Measurements from ENCODE around the gene MEX3D. TPM values are rescaled to one million over a fixed set of nuclear protein-coding genes. Genes with fewer than 3 reads are reported as not detected.

The MEX3D gene
- total RNA-seq, 1 donor from 2014 or later = 25.3 TPM

GRCh38 chr19:1577929-1578618 is 9.9 kb upstream of the MEX3D start:
- Histone ChIP-seq H3K4me1 (no peaks in the 10 kb centered on the region), H3K27me3 (no peaks in the 10 kb centered on the region), H3K36me3 (peaks cover 58% of the 10 kb centered on the region), H3K27ac (no peak overlapping the region), H3K9me3 (no peaks in the 10 kb centered on the region), H3K4me3 (no peak overlapping the region)
- DNase-seq = no peak
- no peak for ATAC-seq
- intact Hi-C loops (cut with DNase I) = no loop called here
- no peak for TF ChIP-seq CTCF (IDR thresholded peaks at IDR 0.05)

DNA sequence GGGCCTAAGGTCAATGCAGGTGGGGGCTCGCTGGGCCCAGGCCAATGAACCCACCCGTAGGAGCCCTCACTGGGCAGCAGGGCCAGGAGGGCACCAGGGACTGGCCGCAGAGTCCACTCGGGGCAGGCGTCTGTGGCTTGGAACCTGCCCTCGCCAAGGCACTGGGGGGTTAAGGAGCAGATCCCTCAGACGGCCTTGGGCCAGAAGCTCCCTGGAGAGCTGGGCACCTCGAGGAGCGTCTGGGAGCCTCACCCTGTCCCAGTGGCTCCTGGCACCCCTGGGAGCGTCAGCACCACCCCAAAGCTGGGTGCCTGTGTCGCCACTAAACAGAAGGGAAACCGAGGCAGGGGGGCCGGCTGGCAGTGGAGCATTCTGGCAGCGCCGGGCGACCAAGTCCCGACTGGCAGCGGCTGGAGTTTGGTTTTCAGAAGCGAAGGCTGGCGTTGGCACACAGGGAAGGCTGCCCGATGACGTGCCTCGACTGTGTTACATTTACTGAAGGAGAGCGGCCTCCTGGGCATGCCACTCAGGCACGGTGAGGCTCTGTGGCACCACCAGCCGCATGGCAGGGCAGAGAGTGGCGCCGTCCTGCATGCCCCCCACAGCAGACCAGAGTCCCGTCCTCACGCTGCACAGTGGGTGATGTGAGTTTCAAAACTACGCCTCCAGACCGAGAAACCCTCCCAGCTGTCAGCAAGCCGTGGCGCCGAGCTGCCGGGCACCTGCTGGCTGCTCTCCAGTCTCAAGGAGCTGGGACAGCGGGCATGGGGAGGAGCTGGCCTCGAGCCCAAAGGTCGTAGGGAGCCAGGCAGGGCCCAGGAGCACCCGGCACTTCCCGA is 9.2 kb upstream of the MEX3D start:
- DNase-seq (no peak), ATAC-seq (peak; percentile 29)
- Histone ChIP-seq H3K27me3 (no peaks in the 10 kb centered on the region), H3K36me3 (peaks cover 50% of the 10 kb centered on the region), H3K4me3 (no peak overlapping the region), H3K4me1 (no peaks in the 10 kb centered on the region), H3K9me3 (no peaks in the 10 kb centered on the region), H3K27ac (no peak overlapping the region)
- intact Hi-C loops (cut with DNase I) = no loop called here
- no peak for TF ChIP-seq CTCF (IDR thresholded peaks at IDR 0.05)

DNA sequence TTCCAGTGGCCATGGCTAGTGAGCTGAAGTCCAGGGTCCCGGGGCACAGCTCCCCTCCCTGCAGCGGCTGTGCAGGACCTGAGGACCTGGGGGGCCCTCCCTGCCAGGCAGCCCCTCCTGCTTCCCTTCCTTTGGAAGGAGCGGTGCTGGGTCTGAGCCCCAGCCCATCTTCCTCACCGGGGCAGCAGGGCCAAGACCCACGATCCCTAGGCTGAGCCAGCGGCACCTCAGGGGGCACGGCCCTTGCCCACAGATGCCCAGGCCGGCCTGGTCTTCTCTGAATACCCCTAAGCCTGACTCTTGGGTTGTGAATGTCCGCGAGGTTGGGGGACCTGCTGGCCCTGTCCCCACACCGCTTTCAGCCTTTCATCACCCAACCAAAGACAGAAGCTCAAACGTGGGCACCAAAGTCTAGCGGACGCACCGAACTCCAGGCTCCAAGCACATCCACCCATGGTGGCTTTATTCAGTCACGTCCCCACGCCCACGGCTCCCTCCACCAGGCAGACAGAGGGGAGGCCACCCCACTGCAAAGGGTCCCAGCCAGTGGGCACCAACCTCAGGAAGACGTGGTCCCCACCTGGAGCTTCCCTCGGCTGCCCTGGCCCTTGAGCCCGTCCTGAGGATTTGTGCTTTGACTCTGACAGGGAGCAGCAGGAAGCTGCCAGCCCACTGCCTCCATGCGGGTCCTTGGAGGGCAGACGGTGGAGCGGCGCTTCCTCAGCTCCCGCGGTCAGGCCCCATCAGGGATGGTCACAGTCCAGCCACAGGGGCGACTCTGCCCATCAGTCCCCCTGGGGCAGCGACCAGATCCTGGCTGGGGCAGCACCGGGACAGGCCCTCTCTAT is 8.3 kb upstream of the MEX3D start:
- Histone ChIP-seq H3K27ac (no peak overlapping the region), H3K36me3 (peaks cover 42% of the 10 kb centered on the region), H3K4me3 (no peak overlapping the region), H3K4me1 (no peaks in the 10 kb centered on the region), H3K9me3 (no peaks in the 10 kb centered on the region), H3K27me3 (no peaks in the 10 kb centered on the region)
- DNase-seq = no peak
- intact Hi-C loops (cut with DNase I) = no loop called here
- no peak for TF ChIP-seq CTCF (IDR thresholded peaks at IDR 0.05)
- no peak for ATAC-seq

DNA sequence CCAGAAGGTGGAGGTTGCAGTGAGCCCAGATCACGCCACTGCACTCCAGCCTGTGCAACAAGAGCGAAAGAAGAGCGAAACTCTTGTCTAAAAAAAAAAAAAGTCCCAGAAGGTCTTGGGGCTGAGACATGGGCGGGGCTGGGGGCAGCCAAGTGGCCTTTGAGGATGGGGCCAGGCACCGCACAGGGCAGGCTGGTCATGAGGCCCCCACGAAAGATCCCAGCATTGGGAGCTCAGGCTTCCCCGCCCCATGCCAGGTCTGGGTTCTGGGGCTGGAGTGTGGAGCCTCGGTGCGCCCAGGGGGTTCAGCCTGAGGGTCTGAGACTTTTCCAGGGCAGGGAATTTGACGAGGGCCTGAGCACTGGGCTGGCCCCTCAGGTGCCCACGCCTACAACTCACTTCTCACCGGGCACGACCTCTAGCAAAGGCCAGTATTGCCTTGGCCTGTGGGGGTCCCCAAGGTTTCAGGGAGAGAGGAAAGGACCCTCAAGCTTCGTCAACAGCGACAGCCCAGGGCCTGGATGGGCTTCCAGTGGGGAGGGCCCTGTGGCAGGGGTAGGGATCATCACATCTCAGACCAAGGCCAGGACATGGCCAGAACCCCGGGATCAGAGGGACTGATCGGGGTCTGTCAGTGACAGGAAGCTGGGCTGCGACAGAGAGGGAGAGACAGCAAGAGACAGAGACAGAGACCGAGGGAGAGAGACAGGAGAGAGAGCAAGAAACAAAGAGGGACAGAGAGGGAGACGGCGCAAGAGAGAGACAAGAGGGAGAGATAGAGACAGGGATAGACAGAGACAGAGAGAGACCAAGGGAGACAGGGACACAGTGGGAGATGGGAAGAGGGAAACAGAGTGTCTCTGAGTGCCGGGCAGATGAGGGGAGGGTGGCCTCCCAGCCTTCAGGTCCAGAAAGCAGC is 7.5 kb upstream of the MEX3D start:
- Histone ChIP-seq H3K27ac (no peak overlapping the region), H3K36me3 (peaks cover 33% of the 10 kb centered on the region), H3K4me1 (no peaks in the 10 kb centered on the region), H3K27me3 (no peaks in the 10 kb centered on the region), H3K4me3 (no peak overlapping the region), H3K9me3 (no peaks in the 10 kb centered on the region)
- DNase-seq = no peak
- no peak for TF ChIP-seq CTCF (IDR thresholded peaks at IDR 0.05)
- intact Hi-C loops (cut with DNase I) = no loop called here
- no peak for ATAC-seq

Data from upper lobe of right lung (tissue), 1 donor.